Epithelial cell of alveolus of lung (primary cell): ENCODE data around the gene ADD3. TPM values are rescaled to one million over a fixed set of nuclear protein-coding genes. Genes with fewer than 3 reads are reported as not detected.

Source experiments
- total RNA-seq: library from RNA; depleted of rRNA; stranded (reverse); fragments of >200 nt; gene quantifications from 2 replicates; pipeline ENCODE4 v1.2.1, GENCODE V29; 2015

Gene ADD3
- 647 and 681 TPM in 2 replicates for total RNA-seq

DNA sequence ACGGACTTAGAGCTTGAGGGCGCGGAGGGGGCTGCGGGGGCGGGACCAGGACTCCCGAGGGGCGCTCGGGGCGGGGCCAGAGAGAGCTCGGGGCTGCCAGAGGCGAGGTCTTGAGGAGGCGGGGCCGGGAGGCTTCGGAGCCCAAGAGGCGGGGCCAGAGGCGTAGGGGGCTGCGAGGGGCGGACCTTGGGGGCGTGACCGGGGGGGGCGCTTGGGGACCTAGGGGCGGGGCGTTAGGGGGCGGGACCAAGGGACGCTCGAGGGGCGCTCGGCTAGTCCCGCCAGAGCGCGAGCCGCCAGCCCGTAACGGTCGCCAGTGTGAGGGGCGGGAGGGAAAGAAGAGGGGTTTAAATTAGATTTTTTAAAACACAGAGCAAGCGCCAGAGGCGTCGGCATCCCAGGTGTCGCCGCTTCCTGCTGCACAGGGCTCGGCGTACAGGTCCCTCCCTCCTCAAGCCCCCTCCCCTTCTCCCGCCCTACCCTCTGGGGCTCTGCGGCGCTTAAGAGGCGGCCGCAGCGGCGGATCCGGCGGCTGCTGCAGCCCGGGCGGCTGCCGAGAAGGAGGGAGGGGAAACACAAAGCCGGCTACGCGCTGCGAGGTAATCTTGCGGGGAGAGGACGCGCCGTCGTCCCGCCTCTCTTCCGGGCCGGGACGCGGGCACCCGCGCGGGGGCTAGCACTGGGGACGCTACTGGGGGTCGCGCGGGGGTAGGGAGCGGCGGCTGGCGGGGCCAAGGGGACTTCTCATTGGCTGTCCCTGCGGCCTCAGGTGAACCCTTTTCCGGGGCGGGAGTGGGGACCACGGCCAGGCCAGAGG is at the start of gene ADD3:
Gene ADD3, plus strand, starts transcription at position 284 of the 817 bp plus-strand sequence. CDS start 92,670 bp downstream, outside the sequence.

Other genes with a start within 250 kb of the ADD3 start
- gene XPNPEP1, start 84.5 kb upstream of the ADD3 start, total RNA-seq = 58.7 and 99.4 TPM in 2 replicates
- 10.6 and 35.7 TPM in 2 replicates for gene MXI1, start 199.6 kb downstream of the ADD3 start, total RNA-seq